GM12878 (cell line): ENCODE results near the gene MGME1. TPM values are rescaled to one million over a fixed set of nuclear protein-coding genes. Genes with fewer than 3 reads are reported as not detected.

Experiments used
- BCLAF1 ChIP-seq: fragments of 450-650 bp; IDR thresholded peaks from 2 replicates; pipeline ENCODE4 v1.6.1; 2017; ENCODE audit warnings: antibody characterized with exemption, mild to moderate bottlenecking, moderate library complexity
- BRCA1 ChIP-seq: IDR thresholded peaks from 2 replicates; pipeline ENCODE4 v1.6.1; 2011; ENCODE audit warnings: low read depth, low read length, improper control_type of control experiment
- CHD2 ChIP-seq: IDR thresholded peaks from 2 replicates; pipeline ENCODE4 v1.6.1; 2011; ENCODE audit warnings: low read depth, low read length, improper control_type of control experiment, borderline replicate concordance
- DPF2 ChIP-seq: fragments of 450-650 bp; IDR thresholded peaks from 2 replicates; pipeline ENCODE4 v1.6.1; 2017; ENCODE audit warnings: mild to moderate bottlenecking
- E2F8 ChIP-seq: fragments of 450-650 bp; IDR thresholded peaks from 2 replicates; pipeline ENCODE4 v1.6.1; 2018; ENCODE audit warnings: mild to moderate bottlenecking, low read depth, moderate library complexity; ENCODE audit not compliant: partially characterized antibody
- HCFC1 ChIP-seq: fragments of 150-350 bp; IDR thresholded peaks from 2 replicates; pipeline ENCODE4 v1.6.1; 2014; ENCODE audit warnings: low read length
- KAT2A ChIP-seq: conservative IDR thresholded peaks from 2 replicates; pipeline ENCODE4 v1.6.1; 2011; ENCODE audit warnings: low read depth, low read length; ENCODE audit not compliant: control insufficient read depth
- MLLT1 ChIP-seq: fragments of 450-650 bp; IDR thresholded peaks from 2 replicates; pipeline ENCODE4 v1.6.1; 2016; ENCODE audit warnings: mild to moderate bottlenecking
- MXI1 ChIP-seq: fragments of 150-350 bp; IDR thresholded peaks from 2 replicates; pipeline ENCODE4 v1.6.1; 2011; ENCODE audit warnings: low read depth, mild to moderate bottlenecking, inconsistent platforms, low read length, improper control_type of control experiment
- NFYB ChIP-seq: IDR thresholded peaks from 2 replicates; pipeline ENCODE4 v1.6.1; 2011; ENCODE audit warnings: low read depth, mild to moderate bottlenecking, low read length, improper control_type of control experiment, moderate library complexity; ENCODE audit not compliant: insufficient read depth
- NKRF ChIP-seq: fragments of 450-650 bp; conservative IDR thresholded peaks from 2 replicates; pipeline ENCODE4 v1.6.1; 2017; ENCODE audit warnings: mild to moderate bottlenecking, moderate library complexity
- PKNOX1 ChIP-seq: fragments of 450-650 bp; IDR thresholded peaks from 2 replicates; pipeline ENCODE4 v1.6.1; 2016; ENCODE audit warnings: mild to moderate bottlenecking
- RUNX3 ChIP-seq: IDR thresholded peaks from 2 replicates; pipeline ENCODE4 v1.6.1; 2012; ENCODE audit warnings: low read length, inconsistent platforms
- SUPT20H ChIP-seq: IDR thresholded peaks from 2 replicates; pipeline ENCODE4 v1.6.1; 2011; ENCODE audit warnings: low read depth, mild to moderate bottlenecking, low read length, moderate library complexity, borderline replicate concordance; ENCODE audit not compliant: control insufficient read depth
- YBX1 ChIP-seq: fragments of 450-650 bp; IDR thresholded peaks from 2 replicates; pipeline ENCODE4 v1.6.1; 2016; ENCODE audit warnings: antibody characterized with exemption
- ZNF207 ChIP-seq: fragments of 450-650 bp; IDR thresholded peaks from 2 replicates; pipeline ENCODE4 v1.6.1; 2014; ENCODE audit warnings: antibody characterized with exemption, mild to moderate bottlenecking, borderline replicate concordance
- polyA plus RNA-seq, 11 experiments: library from polyadenylated mRNA; depleted of rRNA in 4 of 11; unstranded in 6 of 11; stranded (reverse) in 5 of 11; fragments of >200 nt; fragmentation: Nextera tagmentation in 4 of 11; fragmentation: Illumina TruSeq in 1 of 11; extraction: Ambion mirVana in 4 of 11; extraction: Trizol in 1 of 11; gene quantifications; 1 replicate in 1 of 11; 2 replicates in 10 of 11; pipeline versions ENCODE4 v1.2.1 to v1.2.3, GENCODE V29; 2011 to 2016; ENCODE audit warnings: inconsistent platforms in 2 of 11, missing spikeins in 2 of 11, low read depth in 1 of 11
- total RNA-seq, 4 experiments: library from RNA; depleted of rRNA in 3 of 4; stranded (reverse); fragments of >200 nt in 3 of 4; fragmentation: Illumina TruSeq in 1 of 4; extraction: Trizol in 1 of 4; gene quantifications; 2 replicates each; pipeline versions ENCODE4 v1.2.1 to v1.2.3, GENCODE V29; 2013 to 2021

MGME1 gene
- total and polyA plus RNA-seq, 10 of the 15 experiments (the other 5 are each of a cell fraction or from before 2014, with no cell fraction given), result 13.4 to 44.8 (median 30.6) TPM

GRCh38 chr20:18005170-18005989, 36.6 kb downstream of the MGME1 start (continued):
- no peak for TF ChIP-seq ZNF207
- 0 out of 2 replicates have a peak, but pooled peaks have one; percentile 26 for TF ChIP-seq NFYB
- TF ChIP-seq SUPT20H, result no peak
- TF ChIP-seq YBX1, result no peak
- no peak for TF ChIP-seq MXI1
- no peak for TF ChIP-seq PKNOX1
- TF ChIP-seq MLLT1, result 0 out of 2 replicates have a peak, but pooled peaks have one; percentile 44
- no peak for TF ChIP-seq BRCA1
- TF ChIP-seq E2F8, result no peak
- no peak; the same call in 1 of the 2 replicates for TF ChIP-seq CHD2
- TF ChIP-seq HCFC1, result no peak
- TF ChIP-seq DPF2, result peak; percentile 95
- TF ChIP-seq RUNX3, result peak; percentile 80
- TF ChIP-seq KAT2A, result no peak
- 0 out of 2 replicates have a peak, but pooled peaks have one; percentile 25 for TF ChIP-seq NKRF
- no peak for TF ChIP-seq BCLAF1
